Large intestine (tissue), 3 donors: ENCODE measurements around the gene MSL3. TPM values are rescaled to one million over a fixed set of nuclear protein-coding genes. Genes with fewer than 3 reads are reported as not detected.
A peak's percentile ranks its signal among the peaks of the same experiment; 100 is the strongest.

ENCODE experiments used
- DNase-seq, 2 donors: peaks; one replicate each; pipeline versions ENCODE4 v3.0.0 to v3.0.0-alpha.2; 2013
- H3K27ac ChIP-seq: one replicate; pipeline ENCODE4 v1.5.1; 2013; ENCODE audit warnings: low read length
- H3K27me3 ChIP-seq: 2 replicates; pipeline ENCODE4 v1.6.1; 2013; ENCODE audit warnings: low read length; ENCODE audit not compliant: control insufficient read depth, insufficient read depth
- H3K36me3 ChIP-seq: 2 replicates; pipeline ENCODE4 v1.6.1; 2013; ENCODE audit warnings: low read length; ENCODE audit not compliant: control insufficient read depth, insufficient read depth
- H3K4me1 ChIP-seq: one replicate; pipeline ENCODE4 v1.6.1; 2013; ENCODE audit warnings: low read length; ENCODE audit not compliant: control insufficient read depth, insufficient read depth
- H3K4me3 ChIP-seq: one replicate; pipeline ENCODE4 v1.5.1; 2013; ENCODE audit warnings: low read length
- H3K9me3 ChIP-seq: one replicate; pipeline ENCODE4 v1.6.1; 2013; ENCODE audit warnings: mild to moderate bottlenecking, low read depth, low read length, moderate library complexity; ENCODE audit not compliant: control insufficient read depth
- WGBS: methylation state at CpG from one replicate; pipeline ENCODE4 v1.1.5; 2013; ENCODE audit warnings: low lambda C conversion rate; ENCODE audit not compliant: insufficient coverage; 5-methylcytosine and 5-hydroxymethylcytosine counted together
- polyA plus RNA-seq: library from polyadenylated mRNA; unstranded; fragments of 120-200 nt; gene quantifications from one replicate; pipeline ENCODE4 v1.2.1, GENCODE V29; 2013

MSL3 gene
- polyA plus RNA-seq, 1 donor: 24.5 TPM

DNA sequence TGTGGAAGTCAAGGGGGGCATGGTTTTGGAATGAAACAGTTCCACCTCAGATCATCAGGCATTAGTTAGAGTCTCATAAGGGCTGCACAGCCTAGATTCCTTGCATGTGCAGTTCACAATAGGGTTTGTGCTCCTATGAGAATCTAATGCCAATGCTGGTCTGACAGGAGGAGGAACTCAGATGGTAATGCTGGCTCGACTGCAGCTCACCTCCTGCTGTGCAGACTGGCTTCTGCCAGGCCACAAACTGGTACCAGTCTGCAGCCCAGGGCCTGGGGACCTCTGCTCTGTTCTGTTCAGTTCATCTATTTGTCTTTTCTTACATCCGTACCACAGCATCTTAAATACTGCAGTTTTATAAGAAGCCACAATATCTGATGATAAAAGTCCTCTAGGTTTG is 12.2 kb upstream of the MSL3 start:
- no peaks in the 10 kb centered on the region for H3K36me3 ChIP-seq
- H3K9me3 ChIP-seq: no peaks in the 10 kb centered on the region
- no peak overlapping the region for H3K4me3 ChIP-seq
- no peak overlapping the region for H3K27ac ChIP-seq
- H3K27me3 ChIP-seq: no peaks in the 10 kb centered on the region
- no peaks in the 10 kb centered on the region for H3K4me1 ChIP-seq
- no peak for DNase-seq
- no CpG with 5 or more reads among the region's 2 CpGs for WGBS

DNA sequence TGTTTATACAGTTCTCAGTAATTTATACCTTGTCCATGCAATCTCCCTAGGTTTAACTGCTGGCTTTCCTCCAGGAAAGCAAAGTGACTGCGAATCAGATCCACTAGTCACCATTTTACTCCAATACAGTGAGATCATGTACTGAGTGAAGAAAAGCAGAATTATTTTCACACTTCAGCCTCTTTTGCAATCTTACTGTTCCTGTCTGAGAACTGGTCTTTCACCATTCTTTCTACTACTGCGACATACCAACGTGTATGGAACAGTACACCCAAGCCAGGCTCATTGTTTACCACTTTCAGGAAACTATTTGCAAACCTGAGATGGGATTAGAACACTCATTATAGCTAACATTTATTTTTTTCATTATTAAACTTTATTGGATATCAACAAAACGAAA is 8.0 kb upstream of the MSL3 start:
- Histone ChIP-seq H3K4me3 (no peak overlapping the region), H3K36me3 (no peaks in the 10 kb centered on the region), H3K27me3 (no peaks in the 10 kb centered on the region), H3K9me3 (no peaks in the 10 kb centered on the region), H3K27ac (no peak overlapping the region), H3K4me1 (no peaks in the 10 kb centered on the region)
- WGBS: 80% methylated on average over 1 of the region's 4 CpGs
- no peak for DNase-seq

DNA sequence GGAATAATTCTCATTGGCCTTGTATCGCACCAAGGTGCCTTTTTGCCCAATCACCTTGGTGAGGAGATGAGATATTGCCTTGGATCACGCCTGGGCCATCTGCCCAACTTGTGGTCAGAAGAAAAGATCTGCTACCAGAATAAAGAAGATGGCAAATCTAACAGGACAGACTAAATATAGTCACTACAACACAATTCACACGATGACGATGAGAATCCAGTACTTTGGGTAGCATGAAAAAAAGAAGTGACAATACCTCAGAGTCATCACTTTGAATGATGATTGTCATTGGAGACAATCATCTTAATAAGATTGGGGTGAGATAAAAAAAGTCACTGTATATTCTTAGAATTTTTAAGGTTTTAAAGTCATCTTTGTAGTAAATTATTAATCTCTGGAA is 7.3 kb upstream of the MSL3 start:
- Histone ChIP-seq H3K27ac (no peak overlapping the region), H3K4me3 (no peak overlapping the region), H3K4me1 (no peaks in the 10 kb centered on the region), H3K9me3 (no peaks in the 10 kb centered on the region), H3K27me3 (no peaks in the 10 kb centered on the region), H3K36me3 (no peaks in the 10 kb centered on the region)
- no peak for DNase-seq
- WGBS: 100% methylated on average over 2 of the region's 4 CpGs

DNA sequence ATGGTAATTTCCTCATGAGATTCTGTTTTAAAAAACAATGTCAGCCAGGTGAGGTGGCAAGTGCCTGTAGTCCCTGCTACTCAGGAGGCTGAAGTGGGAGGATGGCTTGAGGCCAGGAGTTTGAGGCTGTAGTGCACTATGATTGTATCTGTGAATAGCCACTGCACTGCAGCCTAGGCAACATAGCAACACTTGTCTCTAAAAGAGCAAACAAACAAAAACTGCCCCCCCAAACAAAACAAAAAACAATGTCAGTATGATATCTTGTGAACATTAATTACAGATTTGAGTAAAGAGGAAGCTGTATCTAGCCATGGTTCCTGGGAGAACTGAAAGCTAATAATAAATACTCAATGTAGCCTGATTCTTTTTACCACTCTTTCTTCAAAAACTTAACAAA is 6.8 kb upstream of the MSL3 start:
- H3K4me1 ChIP-seq: no peaks in the 10 kb centered on the region
- DNase-seq: no peak

DNA sequence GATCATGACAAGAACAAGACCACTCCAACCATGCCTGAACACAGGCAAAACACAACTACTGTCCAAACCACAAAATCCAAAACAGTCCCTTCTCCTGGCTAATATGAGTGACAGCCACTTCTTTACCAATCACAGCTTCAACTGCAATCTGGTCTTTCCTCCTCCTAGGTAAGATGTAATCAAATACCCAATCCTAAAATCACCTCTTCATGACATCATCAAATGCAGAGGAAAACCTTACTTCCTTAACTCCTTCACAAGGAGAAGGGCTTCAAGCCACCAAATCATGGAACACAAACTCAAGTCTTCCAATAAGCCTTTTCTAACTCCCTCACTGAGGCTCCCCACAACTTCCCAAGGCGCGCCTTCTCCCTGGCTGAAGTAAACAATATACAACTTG is 4.4 kb upstream of the MSL3 start:
- peaks cover 4% of the 10 kb centered on the region for H3K4me1 ChIP-seq
- no CpG with 5 or more reads among the region's 2 CpGs for WGBS

More for the DNA sequence above, 6.8 kb upstream of the MSL3 start:
- H3K4me3 ChIP-seq: no peak overlapping the region
- no peaks in the 10 kb centered on the region for H3K36me3 ChIP-seq
- no peaks in the 10 kb centered on the region for H3K9me3 ChIP-seq
- H3K27me3 ChIP-seq: no peaks in the 10 kb centered on the region
- no peak overlapping the region for H3K27ac ChIP-seq

DNA sequence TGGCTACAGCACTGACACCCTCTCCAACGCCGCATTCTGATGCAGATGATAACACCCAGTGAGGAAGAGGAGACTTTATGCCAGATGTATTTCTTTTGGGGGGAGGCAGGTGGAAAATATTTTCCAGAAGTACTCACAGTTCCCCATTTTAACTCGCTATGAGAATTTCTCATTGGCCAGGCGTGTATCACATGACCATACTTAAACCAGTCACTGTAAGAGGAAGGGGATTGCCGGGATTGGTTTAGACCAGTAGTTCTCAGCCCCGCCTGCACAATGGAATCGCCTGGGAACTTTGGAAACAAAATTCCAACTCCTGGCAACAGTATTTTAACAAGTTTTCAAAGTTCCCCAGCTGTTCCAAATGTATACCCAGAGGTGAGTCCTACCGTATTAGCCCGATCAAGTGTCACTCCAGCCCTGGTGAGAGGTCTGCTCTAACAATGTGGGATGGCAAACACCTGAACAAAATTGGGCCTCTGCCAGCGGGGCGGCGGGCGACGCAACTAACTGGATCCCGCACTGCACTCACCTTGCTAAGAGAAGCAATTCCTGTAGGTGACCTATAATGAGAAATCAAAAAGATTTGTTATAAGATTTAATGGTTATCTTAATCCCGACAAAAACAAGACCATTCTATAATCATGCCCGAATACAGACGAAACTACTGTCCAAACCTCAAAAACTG is 2.9 kb upstream of the MSL3 start:
- no peaks in the 10 kb centered on the region for H3K36me3 ChIP-seq
- no peaks in the 10 kb centered on the region for H3K27me3 ChIP-seq
- no peak overlapping the region for H3K27ac ChIP-seq
- no peak for DNase-seq
- H3K4me1 ChIP-seq: peaks cover 4% of the 10 kb centered on the region
- H3K9me3 ChIP-seq: no peaks in the 10 kb centered on the region
- WGBS: no CpG with 5 or more reads among the region's 18 CpGs
- no peak overlapping the region for H3K4me3 ChIP-seq

More for the DNA sequence above, 4.4 kb upstream of the MSL3 start:
- no peaks in the 10 kb centered on the region for H3K36me3 ChIP-seq
- no peaks in the 10 kb centered on the region for H3K9me3 ChIP-seq
- DNase-seq: no peak
- no peak overlapping the region for H3K27ac ChIP-seq
- H3K27me3 ChIP-seq: no peaks in the 10 kb centered on the region
- H3K4me3 ChIP-seq: no peak overlapping the region

DNA sequence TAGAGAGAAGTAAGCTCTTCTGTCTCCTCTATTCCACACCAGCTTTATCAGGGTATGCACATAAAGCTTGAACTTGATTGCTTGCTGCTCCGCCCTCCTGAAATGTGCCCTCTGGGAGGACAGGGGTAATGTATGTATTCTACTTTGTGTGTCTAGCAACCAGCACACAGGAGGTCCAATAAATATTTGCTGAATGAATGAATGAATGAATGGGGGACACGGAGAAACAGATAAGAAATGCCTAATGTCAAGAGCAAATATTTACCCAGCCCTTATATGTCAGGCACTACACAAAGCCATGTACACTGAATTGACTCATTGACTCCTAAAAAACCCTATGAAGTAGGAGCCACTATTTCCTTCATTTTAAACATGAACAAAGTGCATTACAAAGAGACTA is 2.3 kb upstream of the MSL3 start:
- no peak overlapping the region for H3K27ac ChIP-seq
- H3K4me1 ChIP-seq: peaks cover 4% of the 10 kb centered on the region
- WGBS: no CpG with 5 or more reads among the region's 2 CpGs
- H3K27me3 ChIP-seq: no peaks in the 10 kb centered on the region
- peak in 1 of 2 donors; percentile 22 for DNase-seq
- H3K4me3 ChIP-seq: no peak overlapping the region
- H3K36me3 ChIP-seq: no peaks in the 10 kb centered on the region
- H3K9me3 ChIP-seq: no peaks in the 10 kb centered on the region

DNA sequence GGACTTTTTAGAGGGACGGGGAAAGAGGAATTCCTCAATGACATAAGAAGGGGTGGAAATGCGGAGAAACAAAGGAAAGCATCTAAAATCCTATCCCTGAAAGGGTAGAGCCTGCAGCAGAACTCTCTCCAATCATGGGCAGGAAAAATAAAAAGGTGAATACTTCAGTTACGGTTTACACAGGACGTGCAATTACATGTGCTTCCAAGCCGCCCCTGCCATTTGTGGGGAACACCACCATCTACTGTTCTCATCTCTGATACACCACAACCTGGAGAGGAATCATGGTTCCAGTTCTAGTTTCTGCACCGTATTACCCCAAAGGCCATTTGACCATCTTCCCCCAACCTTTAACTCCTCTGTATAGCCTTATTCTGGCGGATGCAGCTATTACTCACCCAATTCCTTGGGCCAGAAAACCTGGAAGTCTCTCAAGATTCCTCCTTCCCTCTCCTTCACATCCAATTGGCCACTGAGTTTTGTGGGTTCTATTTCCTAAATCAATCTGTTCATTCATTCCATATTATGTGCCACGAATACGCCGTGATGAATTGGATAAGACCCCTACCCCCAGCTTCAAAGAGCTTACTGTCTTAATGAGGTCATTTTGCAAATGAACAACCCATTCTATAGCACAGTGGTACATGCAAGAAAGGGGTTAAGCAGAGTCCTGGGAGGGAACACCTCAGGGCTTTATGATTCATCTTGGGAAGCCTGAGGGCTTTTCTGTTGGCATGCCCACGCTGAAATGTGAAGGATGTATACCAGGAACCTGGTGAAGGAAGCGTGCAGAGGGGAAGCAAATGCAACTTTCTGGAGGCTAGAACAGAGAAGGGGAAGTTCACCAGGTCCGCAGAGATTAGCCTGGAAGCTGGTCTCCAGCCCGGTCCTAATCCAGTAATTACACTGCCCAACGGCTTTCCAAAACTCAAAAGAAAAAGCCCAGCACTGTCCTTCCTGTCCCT is 1.4 kb upstream of the MSL3 start:
- no CpG with 5 or more reads among the region's 15 CpGs for WGBS
- no peaks in the 10 kb centered on the region for H3K27me3 ChIP-seq
- H3K4me3 ChIP-seq: no peak overlapping the region
- no peak overlapping the region for H3K27ac ChIP-seq
- peaks cover 4% of the 10 kb centered on the region for H3K36me3 ChIP-seq
- peaks cover 4% of the 10 kb centered on the region for H3K4me1 ChIP-seq
- H3K9me3 ChIP-seq: no peaks in the 10 kb centered on the region
- DNase-seq: no peak

DNA sequence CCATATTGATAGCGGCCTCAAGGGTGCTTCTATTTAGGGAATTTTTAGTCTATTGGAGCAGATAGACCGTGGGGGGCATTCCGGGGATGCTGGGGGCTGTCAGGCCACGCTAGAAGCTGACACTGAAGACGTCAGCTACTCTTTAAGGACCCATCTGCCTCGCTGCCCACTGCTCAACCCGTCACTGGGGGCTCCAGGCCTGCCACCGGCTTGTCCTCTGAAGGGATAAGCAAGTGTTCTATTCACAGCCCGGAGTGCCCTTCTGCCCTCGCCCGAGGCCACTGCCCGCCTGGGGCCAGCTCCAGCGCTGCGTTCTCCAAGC is 679 bp upstream of the MSL3 start:
- DNase-seq: no peak
- WGBS: no CpG with 5 or more reads among the region's 14 CpGs
- Histone ChIP-seq H3K4me3 (peak overlapping the region; percentile 49), H3K4me1 (peaks cover 4% of the 10 kb centered on the region), H3K27ac (peak overlapping the region; percentile 48), H3K27me3 (no peaks in the 10 kb centered on the region), H3K9me3 (no peaks in the 10 kb centered on the region), H3K36me3 (peaks cover 6% of the 10 kb centered on the region)

DNA sequence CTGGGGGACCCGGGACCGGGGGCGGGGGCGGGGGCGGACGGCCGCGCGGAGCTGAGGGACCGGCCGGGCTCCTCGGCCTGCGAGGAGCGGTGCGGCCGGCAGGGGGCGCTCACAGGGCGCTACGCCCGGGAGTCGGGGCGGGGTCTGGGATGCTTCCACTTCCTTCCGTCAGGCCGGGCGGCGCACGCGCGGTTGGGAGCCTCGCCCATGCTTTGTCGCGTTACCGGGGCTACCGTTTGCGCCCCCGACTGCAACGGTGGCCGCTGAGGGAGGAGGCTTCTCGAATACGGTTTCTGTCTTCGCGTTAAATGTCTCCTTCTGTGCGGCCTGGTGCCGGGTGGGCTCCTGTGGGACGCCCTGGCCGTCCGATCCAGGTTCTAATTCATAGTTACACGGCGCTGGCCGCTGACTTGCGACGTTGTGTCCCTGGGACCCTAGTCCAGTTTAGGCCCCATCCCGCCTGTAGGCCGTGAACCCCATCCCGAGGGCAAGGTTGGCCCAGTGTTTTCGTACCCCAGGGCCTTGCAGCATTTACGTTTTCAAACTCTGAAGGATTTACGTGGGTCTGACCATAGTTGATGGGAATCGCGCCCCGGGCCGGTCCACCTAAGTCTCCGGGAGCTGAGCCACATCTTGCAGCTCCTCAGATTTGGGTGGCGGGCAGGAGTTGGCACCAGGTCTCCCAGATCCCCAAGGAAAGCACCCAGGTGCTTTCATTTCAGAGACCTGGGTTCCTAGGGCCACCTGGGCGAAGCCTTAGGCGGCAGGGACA is 549 bp downstream of the MSL3 start:
- WGBS: no CpG with 5 or more reads among the region's 66 CpGs
- peak; percentile 85 to 86 for DNase-seq
- Histone ChIP-seq H3K27me3 (no peaks in the 10 kb centered on the region), H3K27ac (peak overlapping the region; percentile 87), H3K36me3 (peaks cover 14% of the 10 kb centered on the region), H3K4me1 (peaks cover 4% of the 10 kb centered on the region), H3K9me3 (no peaks in the 10 kb centered on the region), H3K4me3 (peak overlapping the region; percentile 96)
